Measurements from ENCODE around the gene TMEM225B. TPM values are rescaled to one million over a fixed set of nuclear protein-coding genes. Genes with fewer than 3 reads are reported as not detected.
"Not testable (repeated sequence)": the region's sequence is repeated elsewhere in the genome, so short reads cannot be mapped to it uniquely, and the experiment has no call there.

TMEM225B gene
- total RNA-seq, 1 donor from 2014 or later = 0.43 TPM

DNA sequence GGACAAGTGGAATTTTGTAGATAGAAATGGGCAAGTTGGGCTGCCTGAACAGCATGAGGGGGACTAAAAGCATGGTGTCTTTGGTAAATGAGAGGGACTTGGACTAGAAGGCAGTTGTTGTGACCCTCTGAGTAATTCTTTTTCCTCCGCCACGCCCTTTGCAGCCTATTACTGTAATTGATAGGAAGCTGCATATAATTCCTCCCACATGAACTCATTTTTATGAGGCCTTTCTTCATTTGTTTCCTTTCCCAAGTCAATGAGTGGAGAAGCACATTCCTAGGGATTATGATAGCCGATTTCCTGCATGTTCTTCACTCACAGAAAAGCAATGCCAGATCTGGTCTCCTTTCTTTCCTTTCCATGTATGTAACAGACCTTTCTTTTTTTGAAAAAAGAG, 46.4 kb downstream of the TMEM225B start:
- intact Hi-C loops (cut with DNase I) = no loop called here
- Histone ChIP-seq H3K9me3 (no peaks in the 10 kb centered on the region), H3K4me1 (no peaks in the 10 kb centered on the region), H3K4me3 (no peak overlapping the region), H3K27me3 (no peaks in the 10 kb centered on the region), H3K36me3 (peaks cover 2 to 13% of the 10 kb centered on the region in 2 donors), H3K27ac (no peak overlapping the region)
- no peak for DNase-seq (ENCODE audit: low spot score in 2 of 2)
- TF ChIP-seq, protein P1, sequence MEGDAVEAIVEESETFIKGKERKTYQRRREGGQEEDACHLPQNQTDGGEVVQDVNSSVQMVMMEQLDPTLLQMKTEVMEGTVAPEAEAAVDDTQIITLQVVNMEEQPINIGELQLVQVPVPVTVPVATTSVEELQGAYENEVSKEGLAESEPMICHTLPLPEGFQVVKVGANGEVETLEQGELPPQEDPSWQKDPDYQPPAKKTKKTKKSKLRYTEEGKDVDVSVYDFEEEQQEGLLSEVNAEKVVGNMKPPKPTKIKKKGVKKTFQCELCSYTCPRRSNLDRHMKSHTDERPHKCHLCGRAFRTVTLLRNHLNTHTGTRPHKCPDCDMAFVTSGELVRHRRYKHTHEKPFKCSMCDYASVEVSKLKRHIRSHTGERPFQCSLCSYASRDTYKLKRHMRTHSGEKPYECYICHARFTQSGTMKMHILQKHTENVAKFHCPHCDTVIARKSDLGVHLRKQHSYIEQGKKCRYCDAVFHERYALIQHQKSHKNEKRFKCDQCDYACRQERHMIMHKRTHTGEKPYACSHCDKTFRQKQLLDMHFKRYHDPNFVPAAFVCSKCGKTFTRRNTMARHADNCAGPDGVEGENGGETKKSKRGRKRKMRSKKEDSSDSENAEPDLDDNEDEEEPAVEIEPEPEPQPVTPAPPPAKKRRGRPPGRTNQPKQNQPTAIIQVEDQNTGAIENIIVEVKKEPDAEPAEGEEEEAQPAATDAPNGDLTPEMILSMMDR (IDR thresholded peaks at IDR 0.05) = no peak

DNA sequence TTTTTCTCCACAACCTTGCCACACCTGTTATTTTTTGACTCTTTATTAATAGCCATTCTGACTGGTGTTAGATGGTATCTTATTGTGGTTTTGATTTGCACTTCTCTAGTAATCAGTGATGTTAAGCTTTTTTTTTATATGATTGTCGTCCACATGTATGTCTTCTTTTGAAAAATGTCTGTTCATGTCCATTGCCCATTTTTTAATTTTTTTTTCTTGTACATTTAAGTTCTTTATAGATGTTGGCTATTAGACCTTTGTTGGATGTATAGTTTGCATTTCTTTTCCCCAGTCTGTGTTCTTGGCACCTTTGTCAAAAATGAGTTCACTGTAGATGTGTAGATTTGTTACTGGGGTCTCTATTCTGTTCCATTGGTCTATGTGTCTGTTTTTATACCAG, 47.5 kb downstream of the TMEM225B start:
- peaks cover 2 to 13% of the 10 kb centered on the region in 2 donors for H3K36me3 ChIP-seq
- H3K9me3 ChIP-seq = no peaks in the 10 kb centered on the region
- H3K27ac ChIP-seq = no peak overlapping the region
- no peak overlapping the region for H3K4me3 ChIP-seq
- TF ChIP-seq, protein P1 (IDR thresholded peaks at IDR 0.05) = no peak
- DNase-seq (ENCODE audit: low spot score in 2 of 2) = no peak
- no peaks in the 10 kb centered on the region for H3K27me3 ChIP-seq
- H3K4me1 ChIP-seq = no peaks in the 10 kb centered on the region
- intact Hi-C loops (cut with DNase I) = no loop called here

DNA sequence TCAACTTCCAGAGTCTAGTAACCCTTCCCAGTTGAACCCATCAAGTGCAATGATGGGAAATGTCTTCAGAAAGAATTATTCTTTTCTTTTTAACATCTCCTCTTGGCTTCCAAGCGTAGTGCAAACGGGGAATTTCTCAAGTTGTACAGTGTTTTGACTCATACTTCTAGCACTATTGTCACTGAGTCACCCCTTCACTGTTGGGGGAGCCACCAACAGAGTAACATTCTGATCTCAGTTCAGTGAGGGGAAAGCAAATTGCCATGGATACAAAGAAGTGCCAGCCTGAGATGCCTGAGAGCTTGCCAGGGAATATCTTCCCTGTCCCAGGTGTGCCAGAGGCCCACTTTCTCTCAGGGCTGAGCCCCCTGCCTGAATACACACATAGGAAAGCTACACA, 50.8 kb downstream of the TMEM225B start:
- peaks cover 2 to 13% of the 10 kb centered on the region in 2 donors for H3K36me3 ChIP-seq
- H3K4me3 ChIP-seq = no peak overlapping the region
- no peak for DNase-seq (ENCODE audit: low spot score in 2 of 2)
- no peaks in the 10 kb centered on the region for H3K9me3 ChIP-seq
- no peak overlapping the region for H3K27ac ChIP-seq
- no peaks in the 10 kb centered on the region for H3K27me3 ChIP-seq
- intact Hi-C loops (cut with DNase I) = no loop called here
- TF ChIP-seq, protein P1 (IDR thresholded peaks at IDR 0.05) = no peak
- H3K4me1 ChIP-seq = no peaks in the 10 kb centered on the region

DNA sequence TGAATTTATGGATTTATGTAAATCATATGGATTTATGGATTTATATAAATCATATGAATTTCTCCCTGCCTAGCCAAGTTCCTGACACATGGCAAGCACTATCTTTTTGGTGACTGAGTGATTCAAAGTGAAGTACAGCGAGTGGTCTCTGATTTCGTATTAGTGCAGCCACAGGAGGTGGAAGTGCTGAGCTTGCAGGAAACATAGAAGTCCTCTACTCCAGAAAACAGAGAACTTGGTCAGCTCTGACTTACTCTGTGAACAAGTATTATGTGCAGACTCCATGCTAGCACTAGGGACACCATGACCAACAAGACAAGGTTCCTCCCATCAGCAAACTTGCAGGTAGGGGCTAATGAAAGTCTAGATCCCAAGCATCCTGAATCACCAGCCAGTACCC, 53.2 kb downstream of the TMEM225B start:
- no peak overlapping the region for H3K27ac ChIP-seq
- intact Hi-C loops (cut with DNase I) = no loop called here
- H3K36me3 ChIP-seq = peaks cover 0 to 2% of the 10 kb centered on the region in 2 donors
- H3K9me3 ChIP-seq = no peaks in the 10 kb centered on the region
- no peaks in the 10 kb centered on the region for H3K4me1 ChIP-seq
- no peak for DNase-seq (ENCODE audit: low spot score in 2 of 2)
- TF ChIP-seq, protein P1 (IDR thresholded peaks at IDR 0.05) = no peak
- H3K27me3 ChIP-seq = no peaks in the 10 kb centered on the region
- no peak overlapping the region for H3K4me3 ChIP-seq

DNA sequence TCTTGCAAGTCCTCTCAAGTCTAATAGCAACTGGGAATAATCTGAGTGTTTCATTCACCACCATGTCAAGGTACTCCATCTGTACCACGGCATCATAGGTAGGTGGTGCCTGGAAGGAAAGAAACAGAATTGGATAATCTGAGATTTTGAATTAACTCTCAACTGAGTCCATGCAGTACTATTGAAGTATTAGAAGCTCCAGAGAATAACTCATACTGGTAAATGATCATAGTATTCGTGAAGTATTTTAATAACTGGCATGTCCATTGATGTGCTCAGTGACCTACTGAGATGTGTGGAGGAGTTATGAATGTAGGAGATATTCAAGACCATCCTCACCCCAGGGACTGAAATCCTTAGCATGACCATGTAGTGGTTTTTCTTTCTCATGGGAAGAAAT, 54.6 kb downstream of the TMEM225B start:
- no peaks in the 10 kb centered on the region for H3K4me1 ChIP-seq
- no peak for DNase-seq (ENCODE audit: low spot score in 2 of 2)
- H3K27ac ChIP-seq = no peak overlapping the region
- TF ChIP-seq, protein P1 (IDR thresholded peaks at IDR 0.05) = no peak
- H3K36me3 ChIP-seq = no peaks in the 10 kb centered on the region
- intact Hi-C loops (cut with DNase I) = no loop called here
- H3K4me3 ChIP-seq = no peak overlapping the region
- H3K9me3 ChIP-seq = no peaks in the 10 kb centered on the region
- H3K27me3 ChIP-seq = no peaks in the 10 kb centered on the region

DNA sequence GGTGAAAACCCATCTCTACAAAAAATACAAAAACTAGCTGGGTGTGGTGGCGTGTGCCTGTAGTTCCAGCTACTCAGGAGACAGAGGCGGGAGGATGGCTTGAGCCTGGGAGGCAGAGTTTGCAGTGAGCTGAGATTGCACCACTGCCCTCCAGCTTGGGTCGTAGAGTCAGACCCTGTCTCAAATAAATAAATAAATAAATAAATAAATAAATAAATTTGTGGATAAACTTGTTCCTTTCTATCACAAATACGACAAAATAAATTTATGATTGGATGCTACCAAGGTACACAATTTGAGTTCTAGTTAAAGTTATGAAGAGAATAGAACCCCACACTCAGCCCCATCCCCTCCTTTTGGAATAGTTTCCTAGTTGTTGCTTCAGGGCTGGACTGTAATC, 55.2 kb downstream of the TMEM225B start:
- H3K27ac ChIP-seq; H3K36me3 ChIP-seq; intact Hi-C loops (cut with DNase I); DNase-seq (ENCODE audit: low spot score in 2 of 2); H3K4me3 ChIP-seq; H3K4me1 ChIP-seq; H3K9me3 ChIP-seq; H3K27me3 ChIP-seq: not testable (repeated sequence)

All from ascending aorta (tissue), 2 donors.